ENCODE measurements around the gene LIN54.
"Not testable (repeated sequence)": the region's sequence is repeated elsewhere in the genome, so short reads cannot be mapped to it uniquely, and the experiment has no call there.

GRCh38 chr4:82987519-82987918 is 23.1 kb downstream of the LIN54 start:
- TF ChIP-seq CTCF (IDR thresholded peaks at IDR 0.05); EP300 (IDR thresholded peaks at IDR 0.05; ENCODE audit: low read depth); POLR2AphosphoS5 (IDR thresholded peaks at IDR 0.05): not testable (repeated sequence)
